ENCODE measurements around the gene PREB.

DNA sequence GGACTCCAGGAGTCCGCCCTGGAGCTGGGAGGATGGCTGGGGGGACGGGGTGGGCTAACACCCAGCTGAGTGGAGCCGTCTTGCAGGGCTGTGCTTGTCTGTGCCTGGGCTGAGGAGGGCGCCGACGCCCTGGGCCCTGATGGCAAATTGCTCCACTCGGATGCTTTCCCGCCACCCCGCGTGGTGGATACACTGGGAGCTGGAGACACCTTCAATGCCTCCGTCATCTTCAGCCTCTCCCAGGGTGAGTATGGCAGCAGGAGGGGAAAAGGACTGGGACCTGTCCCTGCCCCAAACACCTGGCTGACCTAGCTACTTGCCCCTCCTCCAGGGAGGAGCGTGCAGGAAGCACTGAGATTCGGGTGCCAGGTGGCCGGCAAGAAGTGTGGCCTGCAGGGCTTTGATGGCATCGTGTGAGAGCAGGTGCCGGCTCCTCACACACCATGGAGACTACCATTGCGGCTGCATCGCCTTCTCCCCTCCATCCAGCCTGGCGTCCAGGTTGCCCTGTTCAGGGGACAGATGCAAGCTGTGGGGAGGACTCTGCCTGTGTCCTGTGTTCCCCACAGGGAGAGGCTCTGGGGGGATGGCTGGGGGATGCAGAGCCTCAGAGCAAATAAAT, 35.0 kb downstream of the PREB start:
- TF ChIP-seq, protein P1, sequence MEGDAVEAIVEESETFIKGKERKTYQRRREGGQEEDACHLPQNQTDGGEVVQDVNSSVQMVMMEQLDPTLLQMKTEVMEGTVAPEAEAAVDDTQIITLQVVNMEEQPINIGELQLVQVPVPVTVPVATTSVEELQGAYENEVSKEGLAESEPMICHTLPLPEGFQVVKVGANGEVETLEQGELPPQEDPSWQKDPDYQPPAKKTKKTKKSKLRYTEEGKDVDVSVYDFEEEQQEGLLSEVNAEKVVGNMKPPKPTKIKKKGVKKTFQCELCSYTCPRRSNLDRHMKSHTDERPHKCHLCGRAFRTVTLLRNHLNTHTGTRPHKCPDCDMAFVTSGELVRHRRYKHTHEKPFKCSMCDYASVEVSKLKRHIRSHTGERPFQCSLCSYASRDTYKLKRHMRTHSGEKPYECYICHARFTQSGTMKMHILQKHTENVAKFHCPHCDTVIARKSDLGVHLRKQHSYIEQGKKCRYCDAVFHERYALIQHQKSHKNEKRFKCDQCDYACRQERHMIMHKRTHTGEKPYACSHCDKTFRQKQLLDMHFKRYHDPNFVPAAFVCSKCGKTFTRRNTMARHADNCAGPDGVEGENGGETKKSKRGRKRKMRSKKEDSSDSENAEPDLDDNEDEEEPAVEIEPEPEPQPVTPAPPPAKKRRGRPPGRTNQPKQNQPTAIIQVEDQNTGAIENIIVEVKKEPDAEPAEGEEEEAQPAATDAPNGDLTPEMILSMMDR (IDR thresholded peaks at IDR 0.05) = no peak
- TF ChIP-seq POLR2A (IDR thresholded peaks at IDR 0.05) = no peak
